ENCODE data around the gene BNC2.

The BNC2 gene

GRCh38 chr9:16524078-16524477 lies 346.4 kb downstream of the BNC2 start:
- DNase-seq, result no peak
- Histone ChIP-seq H3K9me3 (replicated peaks; ENCODE audit: insufficient read depth, low read length) (no peaks in the 10 kb centered on the region), H3K9me2 (replicated peaks; ENCODE audit: insufficient read depth, low read length) (no peaks in the 10 kb centered on the region), H3K9ac (ENCODE audit: low read length) (no peak overlapping the region), H3K27me3 (replicated peaks; ENCODE audit: insufficient read depth, low read length) (no peaks in the 10 kb centered on the region), H3K4me2 (ENCODE audit: low read depth, low read length) (no peak overlapping the region), H2AFZ (ENCODE audit: low read length) (no peak overlapping the region), H3K27ac (ENCODE audit: low read length) (no peak overlapping the region), H3K36me3 (replicated peaks; ENCODE audit: insufficient read depth, low read length) (no peaks in the 10 kb centered on the region), H4K20me1 (ENCODE audit: insufficient read depth, low read length) (no peaks in the 10 kb centered on the region), H3K79me2 (ENCODE audit: low read length) (no peaks in the 10 kb centered on the region), H3K4me3 (ENCODE audit: low read length) (no peak overlapping the region), H3F3A (ENCODE audit: insufficient read depth, low read length) (no peaks in the 10 kb centered on the region), H3K4me1 (ENCODE audit: low read length) (no peaks in the 10 kb centered on the region)
- TF ChIP-seq EZH2phosphoT487 (IDR thresholded peaks at IDR 0.05; ENCODE audit: low read length), result no peak
- no peak for TF ChIP-seq EZH2 (optimal IDR thresholded peaks at IDR 0.05; ENCODE audit: low read depth, low read length)
- no peak for TF ChIP-seq CTCF (IDR thresholded peaks at IDR 0.05; ENCODE audit: low read length)

- Histone ChIP-seq H3K79me2 (ENCODE audit: low read length) (no peaks in the 10 kb centered on the region), H3K27ac (ENCODE audit: low read length) (no peak overlapping the region), H3K4me3 (ENCODE audit: low read length) (no peak overlapping the region), H2AFZ (ENCODE audit: low read length) (no peak overlapping the region), H3K9me2 (replicated peaks; ENCODE audit: insufficient read depth, low read length) (no peaks in the 10 kb centered on the region), H3F3A (ENCODE audit: insufficient read depth, low read length) (no peaks in the 10 kb centered on the region), H3K9me3 (replicated peaks; ENCODE audit: insufficient read depth, low read length) (no peaks in the 10 kb centered on the region), H3K9ac (ENCODE audit: low read length) (no peak overlapping the region), H3K27me3 (replicated peaks; ENCODE audit: insufficient read depth, low read length) (no peaks in the 10 kb centered on the region), H3K36me3 (replicated peaks; ENCODE audit: insufficient read depth, low read length) (no peaks in the 10 kb centered on the region), H3K4me1 (ENCODE audit: low read length) (no peaks in the 10 kb centered on the region), H3K4me2 (ENCODE audit: low read depth, low read length) (no peak overlapping the region), H4K20me1 (ENCODE audit: insufficient read depth, low read length) (no peaks in the 10 kb centered on the region)
- TF ChIP-seq EZH2 (optimal IDR thresholded peaks at IDR 0.05; ENCODE audit: low read depth, low read length) (no peak), CTCF (IDR thresholded peaks at IDR 0.05; ENCODE audit: low read length) (no peak), EZH2phosphoT487 (IDR thresholded peaks at IDR 0.05; ENCODE audit: low read length) (no peak)
- no peak for DNase-seq
These were observed 348.5 kb downstream of the BNC2 start for GRCh38 chr9:16521868-16522411.

GRCh38 chr9:16519001-16519400 lies 351.5 kb downstream of the BNC2 start:
- Histone ChIP-seq H3K27ac (ENCODE audit: low read length) (no peak overlapping the region), H3K4me2 (ENCODE audit: low read depth, low read length) (no peak overlapping the region), H3K79me2 (ENCODE audit: low read length) (no peaks in the 10 kb centered on the region)

More at GRCh38 chr9:16519001-16519400, 351.5 kb downstream of the BNC2 start:
- Histone ChIP-seq H2AFZ (ENCODE audit: low read length) (no peak overlapping the region), H3F3A (ENCODE audit: insufficient read depth, low read length) (no peaks in the 10 kb centered on the region), H3K4me1 (ENCODE audit: low read length) (no peaks in the 10 kb centered on the region), H3K4me3 (ENCODE audit: low read length) (no peak overlapping the region), H3K27me3 (replicated peaks; ENCODE audit: insufficient read depth, low read length) (no peaks in the 10 kb centered on the region), H4K20me1 (ENCODE audit: insufficient read depth, low read length) (no peaks in the 10 kb centered on the region), H3K9ac (ENCODE audit: low read length) (no peak overlapping the region), H3K9me3 (replicated peaks; ENCODE audit: insufficient read depth, low read length) (no peaks in the 10 kb centered on the region), H3K9me2 (replicated peaks; ENCODE audit: insufficient read depth, low read length) (no peaks in the 10 kb centered on the region), H3K36me3 (replicated peaks; ENCODE audit: insufficient read depth, low read length) (no peaks in the 10 kb centered on the region)
- no peak for TF ChIP-seq EZH2phosphoT487 (IDR thresholded peaks at IDR 0.05; ENCODE audit: low read length)
- no peak for TF ChIP-seq EZH2 (optimal IDR thresholded peaks at IDR 0.05; ENCODE audit: low read depth, low read length)
- no peak for TF ChIP-seq CTCF (IDR thresholded peaks at IDR 0.05; ENCODE audit: low read length)
- DNase-seq, result no peak

Measured in MM.1S (cell line).